C4-2B (cell line): ENCODE data around the gene SLC19A2.
A peak's percentile ranks its signal among the peaks of the same experiment; 100 is the strongest.

Experiments
- H3K27ac ChIP-seq: fragments of 450-650 bp; 2 replicates; pipeline ENCODE4 v1.5.1; 2017
- ZFX ChIP-seq: fragments of 450-650 bp; IDR thresholded peaks from 2 replicates; pipeline ENCODE4 v1.6.1; 2017
- TF ChIP-seq, protein P1 (sequence below): fragments of 450-650 bp; conservative IDR thresholded peaks from 2 replicates; pipeline ENCODE4 v1.5.1; 2017; ENCODE audit warnings: mild to moderate bottlenecking

SLC19A2 gene

DNA sequence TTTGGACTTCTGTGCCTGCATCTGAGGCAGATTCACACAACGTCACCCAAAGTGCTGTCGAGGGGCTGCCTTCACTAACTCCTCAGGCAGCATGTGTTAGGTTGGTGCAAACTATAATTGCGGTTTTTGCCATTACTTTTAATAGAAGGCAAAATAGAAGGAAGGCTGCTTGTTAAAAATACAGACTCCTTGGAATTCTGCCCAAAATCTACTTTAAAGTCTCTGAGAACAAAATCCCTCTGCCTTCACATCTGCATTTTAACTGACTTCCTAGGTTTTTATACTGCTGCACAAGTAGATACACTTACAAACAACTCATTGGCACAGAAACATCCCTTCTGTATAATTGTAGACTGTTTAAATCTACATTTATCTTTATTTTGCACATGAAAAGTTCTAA is 41.3 kb upstream of the SLC19A2 start:
- TF ChIP-seq ZFX = no peak
- TF ChIP-seq, protein P1, sequence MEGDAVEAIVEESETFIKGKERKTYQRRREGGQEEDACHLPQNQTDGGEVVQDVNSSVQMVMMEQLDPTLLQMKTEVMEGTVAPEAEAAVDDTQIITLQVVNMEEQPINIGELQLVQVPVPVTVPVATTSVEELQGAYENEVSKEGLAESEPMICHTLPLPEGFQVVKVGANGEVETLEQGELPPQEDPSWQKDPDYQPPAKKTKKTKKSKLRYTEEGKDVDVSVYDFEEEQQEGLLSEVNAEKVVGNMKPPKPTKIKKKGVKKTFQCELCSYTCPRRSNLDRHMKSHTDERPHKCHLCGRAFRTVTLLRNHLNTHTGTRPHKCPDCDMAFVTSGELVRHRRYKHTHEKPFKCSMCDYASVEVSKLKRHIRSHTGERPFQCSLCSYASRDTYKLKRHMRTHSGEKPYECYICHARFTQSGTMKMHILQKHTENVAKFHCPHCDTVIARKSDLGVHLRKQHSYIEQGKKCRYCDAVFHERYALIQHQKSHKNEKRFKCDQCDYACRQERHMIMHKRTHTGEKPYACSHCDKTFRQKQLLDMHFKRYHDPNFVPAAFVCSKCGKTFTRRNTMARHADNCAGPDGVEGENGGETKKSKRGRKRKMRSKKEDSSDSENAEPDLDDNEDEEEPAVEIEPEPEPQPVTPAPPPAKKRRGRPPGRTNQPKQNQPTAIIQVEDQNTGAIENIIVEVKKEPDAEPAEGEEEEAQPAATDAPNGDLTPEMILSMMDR = no peak
- H3K27ac ChIP-seq = no peak overlapping the region

DNA sequence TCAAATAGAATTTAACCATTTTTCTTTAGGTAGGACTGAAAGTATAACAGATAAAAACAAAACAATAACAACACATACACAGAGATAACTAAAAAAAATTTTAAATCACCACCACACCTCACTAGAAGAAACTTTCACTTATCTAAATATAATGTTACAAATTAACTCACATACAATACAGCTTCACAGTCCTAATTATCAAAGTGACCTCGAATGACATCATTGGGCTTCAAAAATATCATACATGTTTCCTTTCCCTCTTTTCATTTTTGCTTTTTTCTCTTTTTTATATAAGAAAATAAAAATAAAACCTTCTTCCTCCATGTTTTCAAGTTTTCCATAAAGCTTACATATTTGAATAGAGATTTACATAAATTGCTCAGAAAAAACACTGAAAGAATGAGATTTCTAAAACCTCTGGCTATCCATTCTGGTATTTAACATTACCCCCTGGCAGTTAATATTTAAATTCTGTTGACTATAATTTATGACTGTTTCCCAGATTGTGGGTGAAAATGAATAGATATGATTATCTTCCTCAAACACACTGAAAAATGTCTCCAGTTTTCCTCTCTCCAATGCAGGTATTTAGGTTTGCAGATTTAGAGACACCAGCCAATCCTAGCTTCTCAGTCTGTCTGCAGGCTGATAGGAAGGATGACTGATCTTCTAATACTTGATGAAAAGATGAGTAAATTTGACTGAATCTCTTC is 40.5 kb upstream of the SLC19A2 start:
- no peak overlapping the region for H3K27ac ChIP-seq
- TF ChIP-seq, protein P1 = no peak
- TF ChIP-seq ZFX = no peak

DNA sequence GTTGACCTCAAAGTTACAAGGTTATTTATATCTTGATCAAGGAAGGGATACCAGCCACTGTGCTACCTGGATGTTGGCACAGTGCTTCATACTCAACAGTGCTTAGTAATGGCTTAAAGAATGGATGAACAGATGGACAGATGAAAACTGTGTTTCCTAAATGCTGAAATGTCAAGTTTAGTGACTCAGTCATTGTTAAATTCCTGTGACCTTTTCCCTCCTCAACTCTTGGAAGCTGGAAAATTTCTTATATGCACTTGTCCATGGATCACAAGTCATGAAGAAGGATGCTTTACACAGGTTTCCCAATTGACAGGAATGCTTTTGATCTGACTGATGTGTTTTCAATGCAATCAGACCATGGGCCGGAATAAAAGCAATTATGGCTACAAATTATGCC is 39.6 kb upstream of the SLC19A2 start:
- H3K27ac ChIP-seq = no peak overlapping the region
- TF ChIP-seq, protein P1 = no peak
- no peak for TF ChIP-seq ZFX

DNA sequence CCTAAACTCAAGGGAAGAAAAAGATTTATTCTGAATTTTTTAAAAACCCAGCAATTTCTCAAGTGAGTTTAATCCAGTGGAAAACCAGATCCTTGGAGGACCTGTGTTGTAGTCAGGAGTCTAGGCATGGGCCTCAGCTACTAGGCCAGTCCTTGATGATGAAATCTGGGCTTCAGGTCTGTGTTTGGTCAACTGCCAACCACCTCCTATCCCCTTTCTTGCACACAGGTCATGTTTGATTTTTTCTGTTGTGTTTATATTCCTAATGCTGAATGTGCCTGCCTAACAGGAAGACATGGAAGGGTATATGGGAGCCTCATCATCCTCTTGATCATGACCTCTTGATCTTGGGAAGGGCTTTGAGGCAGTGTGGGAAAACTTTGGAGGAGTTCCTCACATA is 38.2 kb upstream of the SLC19A2 start:
- no peak overlapping the region for H3K27ac ChIP-seq
- TF ChIP-seq ZFX = no peak
- TF ChIP-seq, protein P1 = no peak

DNA sequence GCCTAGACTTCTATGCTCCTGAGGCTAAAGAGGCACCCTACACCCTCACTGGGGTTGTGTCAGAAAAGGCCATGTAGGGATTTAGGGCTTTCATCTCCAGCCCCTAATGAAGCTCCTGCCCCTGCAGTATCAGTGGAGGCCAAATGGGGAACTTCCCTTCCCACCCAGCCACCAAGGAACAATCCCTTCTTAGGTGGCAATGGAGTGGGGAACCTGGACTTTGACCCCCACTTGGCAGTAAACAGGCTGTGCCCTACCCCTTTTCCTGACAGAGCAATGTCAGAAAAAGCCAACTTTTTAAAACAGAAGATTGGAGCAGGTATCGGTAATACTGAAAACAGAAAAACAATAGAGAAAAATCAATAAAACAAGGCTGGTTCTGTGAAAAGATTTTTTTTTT is 35.5 kb upstream of the SLC19A2 start:
- no peak for TF ChIP-seq ZFX
- TF ChIP-seq, protein P1 = no peak
- no peak overlapping the region for H3K27ac ChIP-seq

DNA sequence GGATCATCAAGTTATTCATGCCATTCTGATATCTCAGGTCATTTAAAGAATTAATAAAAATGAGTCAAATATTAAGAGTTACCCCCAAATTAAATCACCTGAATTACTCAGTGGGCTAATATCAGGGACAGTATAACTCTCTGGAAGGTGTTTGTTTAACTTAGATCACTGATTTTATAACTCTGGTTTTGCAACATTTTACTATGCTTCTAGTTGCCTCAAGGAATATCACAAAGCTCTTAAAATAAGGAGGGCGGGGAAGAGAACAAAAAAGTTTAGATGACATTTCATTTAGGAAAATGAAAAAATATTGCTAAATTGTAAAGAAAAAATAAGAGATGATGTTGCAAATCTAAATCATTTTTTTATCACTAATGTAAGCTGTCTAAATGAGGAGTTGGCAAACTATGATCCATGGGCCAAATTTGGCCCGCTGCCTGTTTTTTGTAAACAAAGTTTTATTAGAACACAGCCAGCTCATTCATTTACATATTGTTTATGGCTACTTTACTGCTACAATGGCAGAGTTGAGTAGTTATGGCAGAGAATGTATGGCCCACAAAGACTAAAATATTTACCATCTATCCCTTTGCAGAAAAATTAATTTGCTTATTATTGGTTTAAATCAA is 31.9 kb upstream of the SLC19A2 start:
- peak overlapping the region; percentile 39; the same call in 1 of the 2 replicates for H3K27ac ChIP-seq
- TF ChIP-seq ZFX = no peak
- TF ChIP-seq, protein P1 = no peak

DNA sequence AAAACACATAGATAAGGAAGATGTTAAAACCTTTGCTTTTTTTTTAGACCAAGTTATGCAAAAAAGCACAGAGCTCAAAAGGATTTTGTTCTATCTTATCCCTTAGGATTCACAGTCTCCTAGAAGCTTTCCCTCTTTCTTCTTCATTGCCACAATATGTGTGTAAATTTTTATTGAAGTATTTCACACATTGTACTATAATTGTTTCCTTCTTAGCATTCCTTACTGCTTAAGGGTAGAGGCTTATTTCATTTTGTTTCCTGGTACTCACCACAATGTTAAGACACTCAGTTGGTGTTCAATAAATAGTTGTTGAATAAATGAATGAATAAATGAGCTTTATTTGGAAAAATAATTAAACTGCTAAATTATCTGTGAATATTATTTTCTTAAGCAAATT is 29.9 kb upstream of the SLC19A2 start:
- no peak overlapping the region for H3K27ac ChIP-seq
- TF ChIP-seq ZFX = no peak
- TF ChIP-seq, protein P1 = no peak
